GM06990 (cell line): ENCODE data around the gene MICU2.

ENCODE experiments used
- DNase-seq: peaks from one replicate; pipeline ENCODE4 v3.0.0-alpha.2; 2011; ENCODE audit not compliant: insufficient read length; ENCODE audit errors: extremely low read depth
- H3K27me3 ChIP-seq: replicated peaks from 2 replicates; pipeline ENCODE4 v1.6.0; 2011; ENCODE audit warnings: low read length; ENCODE audit not compliant: control insufficient read depth, insufficient read depth
- H3K36me3 ChIP-seq: 2 replicates; pipeline ENCODE4 v1.5.1; 2011; ENCODE audit warnings: low read length; ENCODE audit not compliant: control insufficient read depth, insufficient read depth
- H3K4me3 ChIP-seq: replicated peaks from 2 replicates; pipeline ENCODE4 v1.5.1; 2011; ENCODE audit warnings: low read depth, mild to moderate bottlenecking, control low read depth, low read length
- TF ChIP-seq, protein P1 (sequence below): IDR thresholded peaks from 2 replicates; pipeline ENCODE4 v1.5.1; 2011; ENCODE audit warnings: low read length, control low read depth, mild to moderate bottlenecking, inconsistent platforms; ENCODE audit not compliant: insufficient read depth, poor library complexity, severe bottlenecking

The MICU2 gene

DNA sequence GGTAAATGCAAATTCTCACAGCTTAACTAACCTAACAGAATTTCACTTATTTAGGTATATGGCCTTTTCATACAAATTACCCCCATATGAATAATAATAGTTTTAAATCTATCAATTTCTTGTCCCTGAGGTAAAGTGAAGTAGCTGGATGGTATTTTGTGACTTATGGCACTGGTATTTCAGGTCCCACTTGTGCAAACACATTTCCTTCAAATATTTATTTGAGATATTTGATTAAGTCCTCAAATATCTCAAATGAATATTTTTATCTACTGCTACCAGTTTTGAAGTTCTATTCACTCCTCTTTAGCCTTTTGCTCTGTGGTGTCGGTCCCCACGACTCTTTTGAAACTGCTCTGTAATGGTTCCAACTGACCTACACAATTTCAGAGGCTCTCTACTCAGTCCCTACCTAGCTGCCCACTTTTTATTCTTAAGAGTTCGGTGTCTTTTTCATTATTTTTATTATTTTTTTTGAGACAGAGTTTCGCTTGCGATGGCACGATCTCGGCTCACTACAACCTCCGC is 85.3 kb downstream of the MICU2 start:
- DNase-seq = no peak
- Histone ChIP-seq H3K27me3 (no peaks in the 10 kb centered on the region), H3K4me3 (no peak overlapping the region), H3K36me3 (peaks cover 1% of the 10 kb centered on the region; the same call in 1 of the 2 replicates)
- TF ChIP-seq, protein P1, sequence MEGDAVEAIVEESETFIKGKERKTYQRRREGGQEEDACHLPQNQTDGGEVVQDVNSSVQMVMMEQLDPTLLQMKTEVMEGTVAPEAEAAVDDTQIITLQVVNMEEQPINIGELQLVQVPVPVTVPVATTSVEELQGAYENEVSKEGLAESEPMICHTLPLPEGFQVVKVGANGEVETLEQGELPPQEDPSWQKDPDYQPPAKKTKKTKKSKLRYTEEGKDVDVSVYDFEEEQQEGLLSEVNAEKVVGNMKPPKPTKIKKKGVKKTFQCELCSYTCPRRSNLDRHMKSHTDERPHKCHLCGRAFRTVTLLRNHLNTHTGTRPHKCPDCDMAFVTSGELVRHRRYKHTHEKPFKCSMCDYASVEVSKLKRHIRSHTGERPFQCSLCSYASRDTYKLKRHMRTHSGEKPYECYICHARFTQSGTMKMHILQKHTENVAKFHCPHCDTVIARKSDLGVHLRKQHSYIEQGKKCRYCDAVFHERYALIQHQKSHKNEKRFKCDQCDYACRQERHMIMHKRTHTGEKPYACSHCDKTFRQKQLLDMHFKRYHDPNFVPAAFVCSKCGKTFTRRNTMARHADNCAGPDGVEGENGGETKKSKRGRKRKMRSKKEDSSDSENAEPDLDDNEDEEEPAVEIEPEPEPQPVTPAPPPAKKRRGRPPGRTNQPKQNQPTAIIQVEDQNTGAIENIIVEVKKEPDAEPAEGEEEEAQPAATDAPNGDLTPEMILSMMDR = no peak

DNA sequence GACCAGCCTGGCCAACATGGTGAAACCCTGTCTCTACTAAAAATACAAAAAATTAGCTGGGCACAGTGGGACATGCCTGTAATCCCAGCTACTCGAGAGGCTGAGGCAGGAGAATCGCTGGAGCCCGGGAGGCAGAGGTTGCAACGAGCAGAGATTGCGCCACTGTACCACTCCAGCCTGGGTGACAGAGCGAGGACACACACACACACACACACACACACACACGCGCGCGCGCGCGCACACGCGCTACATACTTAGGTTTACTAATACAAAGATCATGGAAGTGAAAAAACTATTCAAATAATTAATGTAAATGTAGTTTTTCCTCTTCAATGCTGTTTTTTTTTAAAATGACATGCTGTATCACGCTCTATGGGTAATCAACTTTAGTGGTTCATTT is 86.4 kb downstream of the MICU2 start:
- H3K4me3 ChIP-seq = no peak overlapping the region
- H3K27me3 ChIP-seq = no peaks in the 10 kb centered on the region
- peaks cover 1% of the 10 kb centered on the region; the same call in 1 of the 2 replicates for H3K36me3 ChIP-seq
- TF ChIP-seq, protein P1 = no peak
- no peak for DNase-seq

DNA sequence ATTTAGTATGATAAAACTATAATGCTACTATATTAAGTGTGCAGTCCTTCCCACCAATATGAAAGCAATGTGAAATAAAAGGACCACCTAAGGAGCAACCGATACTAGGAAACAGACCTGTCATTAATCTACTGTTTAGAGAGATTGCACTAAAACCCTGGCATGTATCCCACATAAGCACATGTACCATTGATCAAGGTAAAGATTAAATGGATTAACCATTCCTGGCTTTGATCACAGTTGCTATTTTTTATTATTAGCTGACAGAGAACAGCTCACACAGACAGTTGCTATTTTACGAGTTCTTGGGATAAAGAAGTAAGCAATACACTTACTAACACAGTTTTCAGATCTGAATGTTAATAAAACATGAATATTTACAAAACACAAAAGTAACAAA is 87.2 kb downstream of the MICU2 start:
- no peak for DNase-seq
- Histone ChIP-seq H3K27me3 (no peaks in the 10 kb centered on the region), H3K36me3 (peaks cover 1% of the 10 kb centered on the region; the same call in 1 of the 2 replicates), H3K4me3 (no peak overlapping the region)
- TF ChIP-seq, protein P1 = no peak

DNA sequence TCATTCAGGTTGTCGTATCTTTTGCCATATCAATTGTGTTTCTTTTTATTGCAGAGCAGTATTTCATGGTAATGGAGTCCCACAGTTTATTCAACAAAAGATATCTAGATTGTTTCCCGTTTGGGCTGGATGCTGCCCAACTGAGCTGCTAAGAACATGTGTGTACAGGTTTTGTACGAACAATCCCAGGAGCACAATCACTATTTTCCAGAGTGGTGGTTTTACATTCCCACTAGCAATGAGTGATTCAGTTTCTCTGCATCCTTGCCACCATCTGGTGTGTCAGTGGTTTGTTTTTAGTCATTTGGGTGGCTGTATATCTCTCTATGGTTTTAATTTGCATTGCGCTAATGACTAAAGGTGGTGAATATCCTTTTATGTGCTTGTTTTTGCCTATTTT is 92.1 kb downstream of the MICU2 start:
- Histone ChIP-seq H3K27me3 (no peaks in the 10 kb centered on the region), H3K36me3 (no peaks in the 10 kb centered on the region; the same call in 1 of the 2 replicates), H3K4me3 (no peak overlapping the region)
- no peak for DNase-seq
- TF ChIP-seq, protein P1 = no peak

DNA sequence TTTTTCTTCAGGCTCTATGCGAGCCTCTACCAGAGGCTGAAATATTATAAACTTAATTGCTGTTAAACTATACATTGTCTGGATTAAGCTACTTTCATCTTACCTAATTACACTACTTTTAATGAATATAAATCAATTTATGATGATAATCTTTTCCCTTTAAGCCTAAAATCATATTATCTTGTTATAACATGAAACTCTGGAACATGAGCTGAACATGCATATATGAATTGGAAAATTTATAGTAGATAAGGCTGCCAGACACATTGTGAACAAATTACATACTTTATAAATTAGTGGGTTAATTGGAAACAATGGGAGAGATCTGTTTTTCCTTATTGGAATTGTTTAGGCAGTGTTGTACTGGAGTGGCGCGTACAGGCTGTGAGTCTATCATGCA is 99.6 kb downstream of the MICU2 start:
- Histone ChIP-seq H3K27me3 (no peaks in the 10 kb centered on the region), H3K4me3 (no peak overlapping the region), H3K36me3 (no peaks in the 10 kb centered on the region; the same call in none of the 2 replicates)
- DNase-seq = no peak
- TF ChIP-seq, protein P1 = no peak

DNA sequence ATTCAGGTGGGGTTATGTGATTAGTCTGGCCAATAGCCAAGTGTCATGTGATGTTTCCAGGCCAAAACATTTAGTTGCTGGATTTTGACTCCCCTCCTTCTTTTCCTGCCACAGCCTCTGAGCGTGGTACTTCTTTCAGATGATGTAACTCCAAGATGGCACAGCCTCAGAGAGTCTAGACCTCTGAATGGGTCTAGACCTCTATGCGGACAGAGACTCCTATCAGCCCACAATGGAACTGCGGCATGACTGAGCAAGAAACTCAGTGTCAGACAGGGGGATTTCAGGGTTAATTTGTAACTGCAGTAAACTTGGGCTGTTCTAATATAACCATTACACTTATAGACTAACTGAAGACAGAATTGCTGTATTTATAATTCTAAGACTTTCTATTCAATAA is 102.3 kb downstream of the MICU2 start:
- no peak for DNase-seq
- no peaks in the 10 kb centered on the region for H3K27me3 ChIP-seq
- TF ChIP-seq, protein P1 = no peak
- H3K4me3 ChIP-seq = no peak overlapping the region
- no peaks in the 10 kb centered on the region; the same call in 1 of the 2 replicates for H3K36me3 ChIP-seq
